ENCODE results near the gene PAWR. TPM values are rescaled to one million over a fixed set of nuclear protein-coding genes. Genes with fewer than 3 reads are reported as not detected.
A peak's percentile ranks its signal among the peaks of the same experiment; 100 is the strongest.

PAWR gene
- total and polyA plus RNA-seq, 2 donors (not counting 1 experiment from before 2014, with no cell fraction given) = 6.5 to 16.0 TPM

DNA sequence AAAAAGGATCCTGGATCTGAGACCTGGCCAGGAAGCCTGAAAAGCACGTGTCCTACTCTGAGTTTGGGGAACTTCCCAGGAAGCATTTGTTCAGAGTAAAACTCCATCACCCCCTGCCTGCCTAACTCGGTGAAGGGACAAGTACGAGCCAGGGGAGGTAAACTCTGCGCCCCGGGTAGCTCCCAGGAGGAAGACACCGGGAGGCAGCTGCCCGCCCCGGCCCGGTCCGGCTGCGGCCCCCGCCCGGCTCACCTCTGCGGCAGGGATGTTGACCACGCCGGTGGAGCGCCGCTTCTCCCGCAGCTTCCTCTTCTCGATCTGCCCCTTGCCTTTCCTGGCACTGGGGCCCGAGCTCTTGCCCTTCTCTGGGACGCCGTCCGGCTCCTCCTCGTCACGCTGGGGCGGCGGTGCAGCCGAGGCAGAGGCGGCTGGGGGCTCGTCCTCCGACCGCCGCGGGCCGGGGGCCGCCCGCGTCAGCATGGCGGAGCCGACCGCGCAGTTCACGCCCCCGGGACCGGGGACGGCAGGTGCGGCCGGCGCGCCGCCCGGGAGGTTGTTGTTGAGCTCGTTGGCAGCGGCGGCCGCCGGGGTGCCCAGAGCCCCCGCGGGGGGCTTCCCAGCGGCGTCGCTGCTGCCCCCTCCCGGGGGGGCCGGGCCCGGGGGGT lies 1.2 kb downstream of the PAWR start:
- no peaks in the 10 kb centered on the region for H3K27me3 ChIP-seq (ENCODE audit: control insufficient read depth, insufficient read depth, low read length)
- H3K79me2 ChIP-seq (ENCODE audit: control insufficient read depth, insufficient read depth, low read length) = peaks cover 5% of the 10 kb centered on the region
- peak overlapping the region; percentile 65 for H3K9ac ChIP-seq (ENCODE audit: insufficient read depth, low read length)
- H3K9me3 ChIP-seq (ENCODE audit: control insufficient read depth, insufficient read depth, low read depth, low read length) = no peaks in the 10 kb centered on the region
- H4K20me1 ChIP-seq (ENCODE audit: control insufficient read depth, extremely low read depth, insufficient read depth, low read length) = no peaks in the 10 kb centered on the region
- no peaks in the 10 kb centered on the region for H3K36me3 ChIP-seq (ENCODE audit: control insufficient read depth, insufficient read depth, low read length)
- peak overlapping the region; percentile 75 to 91 (median 86) for H3K4me3 ChIP-seq (replicated peaks in 1 of 4; ENCODE audit: control extremely low read depth in 1 of 4, insufficient read depth in 1 of 4, low read depth in 3 of 4, low read length in 4 of 4)
- peak; percentile 40 to 54 for DNase-seq (ENCODE audit: low read depth in 2 of 2)
- no peak for TF ChIP-seq EZH2 (IDR thresholded peaks at IDR 0.05; ENCODE audit: low read length, missing control alignments)
- TF ChIP-seq, protein P1, sequence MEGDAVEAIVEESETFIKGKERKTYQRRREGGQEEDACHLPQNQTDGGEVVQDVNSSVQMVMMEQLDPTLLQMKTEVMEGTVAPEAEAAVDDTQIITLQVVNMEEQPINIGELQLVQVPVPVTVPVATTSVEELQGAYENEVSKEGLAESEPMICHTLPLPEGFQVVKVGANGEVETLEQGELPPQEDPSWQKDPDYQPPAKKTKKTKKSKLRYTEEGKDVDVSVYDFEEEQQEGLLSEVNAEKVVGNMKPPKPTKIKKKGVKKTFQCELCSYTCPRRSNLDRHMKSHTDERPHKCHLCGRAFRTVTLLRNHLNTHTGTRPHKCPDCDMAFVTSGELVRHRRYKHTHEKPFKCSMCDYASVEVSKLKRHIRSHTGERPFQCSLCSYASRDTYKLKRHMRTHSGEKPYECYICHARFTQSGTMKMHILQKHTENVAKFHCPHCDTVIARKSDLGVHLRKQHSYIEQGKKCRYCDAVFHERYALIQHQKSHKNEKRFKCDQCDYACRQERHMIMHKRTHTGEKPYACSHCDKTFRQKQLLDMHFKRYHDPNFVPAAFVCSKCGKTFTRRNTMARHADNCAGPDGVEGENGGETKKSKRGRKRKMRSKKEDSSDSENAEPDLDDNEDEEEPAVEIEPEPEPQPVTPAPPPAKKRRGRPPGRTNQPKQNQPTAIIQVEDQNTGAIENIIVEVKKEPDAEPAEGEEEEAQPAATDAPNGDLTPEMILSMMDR (conservative IDR thresholded peaks at IDR 0.05 in 1 of 2, IDR thresholded peaks at IDR 0.05 in 1 of 2; ENCODE audit: low read depth in 1 of 2, low read length in 2 of 2) = peak in 1 of 2 donors; percentile 2
- H3K4me1 ChIP-seq (ENCODE audit: control insufficient read depth, extremely low read depth, insufficient read depth, low read length) = peaks cover 9% of the 10 kb centered on the region
- peak overlapping the region; percentile 96 for H3K4me2 ChIP-seq (ENCODE audit: extremely low read depth, insufficient read depth, low read length)
- H2AFZ ChIP-seq (ENCODE audit: low read length) = peak overlapping the region; percentile 68
- H3K27ac ChIP-seq (ENCODE audit: insufficient read depth, low read length) = peak overlapping the region; percentile 52

DNA sequence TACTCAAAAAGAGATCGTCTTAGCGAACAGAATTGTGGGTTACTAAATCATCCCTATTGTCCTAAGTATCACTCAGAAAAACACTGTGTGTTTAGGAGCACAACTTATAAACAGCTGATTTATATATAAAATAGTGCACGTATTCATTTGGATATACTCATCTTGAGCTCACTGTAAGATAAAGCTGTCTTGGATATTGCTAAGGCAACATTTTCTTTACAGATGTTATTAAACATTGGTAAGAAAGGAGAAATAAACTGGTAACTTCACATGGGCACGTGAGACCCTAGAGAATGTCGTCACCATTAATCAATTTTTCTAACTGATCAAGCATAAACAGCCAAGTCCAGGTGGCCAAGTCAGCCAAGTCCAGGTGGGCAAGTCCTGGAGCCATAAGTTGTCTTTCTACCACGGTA lies 1.7 kb downstream of the PAWR start:
- Histone ChIP-seq H3K27me3 (ENCODE audit: control insufficient read depth, insufficient read depth, low read length) (no peaks in the 10 kb centered on the region), H4K20me1 (ENCODE audit: control insufficient read depth, extremely low read depth, insufficient read depth, low read length) (no peaks in the 10 kb centered on the region), H3K9ac (ENCODE audit: insufficient read depth, low read length) (peak overlapping the region; percentile 65), H2AFZ (ENCODE audit: low read length) (peak overlapping the region; percentile 68), H3K4me1 (ENCODE audit: control insufficient read depth, extremely low read depth, insufficient read depth, low read length) (peaks cover 9% of the 10 kb centered on the region), H3K9me3 (ENCODE audit: control insufficient read depth, insufficient read depth, low read depth, low read length) (no peaks in the 10 kb centered on the region), H3K36me3 (ENCODE audit: control insufficient read depth, insufficient read depth, low read length) (no peaks in the 10 kb centered on the region), H3K79me2 (ENCODE audit: control insufficient read depth, insufficient read depth, low read length) (peaks cover 5% of the 10 kb centered on the region), H3K4me3 (replicated peaks in 1 of 4; ENCODE audit: control extremely low read depth in 1 of 4, insufficient read depth in 1 of 4, low read depth in 3 of 4, low read length in 4 of 4) (peak overlapping the region; percentile 75 to 91 (median 86)), H3K27ac (ENCODE audit: insufficient read depth, low read length) (peak overlapping the region; percentile 52), H3K4me2 (ENCODE audit: extremely low read depth, insufficient read depth, low read length) (peak overlapping the region; percentile 96)
- TF ChIP-seq, protein P1 (conservative IDR thresholded peaks at IDR 0.05 in 1 of 2, IDR thresholded peaks at IDR 0.05 in 1 of 2; ENCODE audit: low read depth in 1 of 2, low read length in 2 of 2) = no peak
- no peak for TF ChIP-seq EZH2 (IDR thresholded peaks at IDR 0.05; ENCODE audit: low read length, missing control alignments)
- no peak for DNase-seq (ENCODE audit: low read depth in 2 of 2)

DNA sequence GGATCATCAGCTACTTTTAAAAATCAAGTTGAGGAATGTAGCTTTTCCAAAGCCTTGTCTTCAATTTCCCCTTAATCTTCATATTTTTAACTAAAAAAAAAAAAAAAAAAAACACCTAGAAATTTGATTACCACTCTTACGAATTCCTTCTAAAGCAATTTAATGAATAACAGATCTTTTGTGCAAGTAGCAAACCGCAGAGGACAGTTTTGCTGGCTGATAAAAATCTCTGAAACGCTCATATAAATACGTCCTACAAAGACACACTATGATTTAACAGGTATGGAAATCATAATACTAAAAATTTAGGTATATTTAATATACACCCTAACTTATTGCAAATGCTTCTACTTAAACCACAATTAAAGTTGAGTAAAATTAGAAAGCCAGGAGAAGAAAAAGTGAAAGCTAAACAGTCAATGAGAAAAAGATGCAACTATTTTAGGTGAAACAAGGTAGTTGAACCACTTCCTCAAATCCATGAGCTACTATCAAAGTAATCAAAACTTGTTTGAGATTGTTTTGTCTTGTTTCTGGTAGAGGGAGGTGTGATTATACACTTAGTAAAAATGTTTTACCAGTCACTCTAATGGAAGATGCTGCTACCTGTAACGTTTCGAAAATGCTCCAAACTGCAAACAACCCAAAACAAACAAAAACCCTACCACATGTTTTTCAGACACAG lies 2.2 kb downstream of the PAWR start:
- H3K9ac ChIP-seq (ENCODE audit: insufficient read depth, low read length) = no peak overlapping the region
- peak overlapping the region; percentile 43 for H2AFZ ChIP-seq (ENCODE audit: low read length)
- H3K27me3 ChIP-seq (ENCODE audit: control insufficient read depth, insufficient read depth, low read length) = no peaks in the 10 kb centered on the region
- H3K36me3 ChIP-seq (ENCODE audit: control insufficient read depth, insufficient read depth, low read length) = no peaks in the 10 kb centered on the region
- peaks cover 9% of the 10 kb centered on the region for H3K4me1 ChIP-seq (ENCODE audit: control insufficient read depth, extremely low read depth, insufficient read depth, low read length)
- peaks cover 5% of the 10 kb centered on the region for H3K79me2 ChIP-seq (ENCODE audit: control insufficient read depth, insufficient read depth, low read length)
- no peak for TF ChIP-seq EZH2 (IDR thresholded peaks at IDR 0.05; ENCODE audit: low read length, missing control alignments)
- TF ChIP-seq, protein P1 (conservative IDR thresholded peaks at IDR 0.05 in 1 of 2, IDR thresholded peaks at IDR 0.05 in 1 of 2; ENCODE audit: low read depth in 1 of 2, low read length in 2 of 2) = no peak
- H3K27ac ChIP-seq (ENCODE audit: insufficient read depth, low read length) = no peak overlapping the region
- peak overlapping the region; percentile 75 to 91 (median 86) for H3K4me3 ChIP-seq (replicated peaks in 1 of 4; ENCODE audit: control extremely low read depth in 1 of 4, insufficient read depth in 1 of 4, low read depth in 3 of 4, low read length in 4 of 4)
- no peaks in the 10 kb centered on the region for H4K20me1 ChIP-seq (ENCODE audit: control insufficient read depth, extremely low read depth, insufficient read depth, low read length)
- DNase-seq (ENCODE audit: low read depth in 2 of 2) = no peak
- H3K9me3 ChIP-seq (ENCODE audit: control insufficient read depth, insufficient read depth, low read depth, low read length) = no peaks in the 10 kb centered on the region
- peak overlapping the region; percentile 96 for H3K4me2 ChIP-seq (ENCODE audit: extremely low read depth, insufficient read depth, low read length)

Measured in fibroblast of lung (primary cell).